ENCODE data around the gene PPP3CA. TPM values are rescaled to one million over a fixed set of nuclear protein-coding genes. Genes with fewer than 3 reads are reported as not detected.
"Not testable (repeated sequence)": the region's sequence is repeated elsewhere in the genome, so short reads cannot be mapped to it uniquely, and the experiment has no call there.

The PPP3CA gene
- total and polyA plus RNA-seq, 2 experiments from 2014 or later, result 27.0 to 45.2 TPM

DNA sequence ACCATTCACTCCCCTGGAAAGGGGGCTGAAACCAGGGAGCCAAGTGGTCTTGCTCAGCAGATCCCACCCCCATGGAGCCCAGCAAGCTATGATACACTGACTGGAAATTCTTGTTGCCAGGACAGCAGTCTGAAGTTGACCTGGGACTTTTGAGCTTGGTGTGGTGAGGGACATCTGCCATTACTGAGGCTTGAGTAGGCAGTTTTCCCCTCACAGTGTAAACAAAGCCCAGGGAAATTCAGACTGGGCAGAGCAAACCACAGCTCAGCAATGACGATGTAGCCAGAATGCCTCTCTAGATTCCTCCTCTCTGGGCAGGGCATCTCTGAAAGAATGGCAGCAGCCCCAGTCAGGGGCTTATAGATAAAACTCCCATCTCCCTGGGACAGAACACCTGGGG is 218.4 kb downstream of the PPP3CA start:
- H3K9me3 Mint-ChIP-seq; H3K4me2 ChIP-seq; H3K4me1 ChIP-seq (ENCODE audit: insufficient read depth); ATAC-seq; DNase-seq (ENCODE audit: low spot score); H3F3A ChIP-seq (replicated peaks; ENCODE audit: low read depth); H3K27me3 ChIP-seq (ENCODE audit: insufficient read depth); H3K27me3 Mint-ChIP-seq (ENCODE audit: insufficient read depth, low read depth, poor library complexity); H3K27ac Mint-ChIP-seq; H3K4me3 ChIP-seq; H2AFZ ChIP-seq; H4K20me1 ChIP-seq (replicated peaks; ENCODE audit: insufficient read depth); H3K36me3 Mint-ChIP-seq (ENCODE audit: low read depth); H3K36me3 ChIP-seq (ENCODE audit: insufficient read depth); H3K4me3 Mint-ChIP-seq; H3K9me2 ChIP-seq (ENCODE audit: insufficient read depth); H3K4me1 Mint-ChIP-seq; H3K27ac ChIP-seq (ENCODE audit: low read depth): not testable (repeated sequence)
- peaks cover 23% of the 10 kb centered on the region for H3K79me2 ChIP-seq (replicated peaks; ENCODE audit: insufficient read depth)

DNA sequence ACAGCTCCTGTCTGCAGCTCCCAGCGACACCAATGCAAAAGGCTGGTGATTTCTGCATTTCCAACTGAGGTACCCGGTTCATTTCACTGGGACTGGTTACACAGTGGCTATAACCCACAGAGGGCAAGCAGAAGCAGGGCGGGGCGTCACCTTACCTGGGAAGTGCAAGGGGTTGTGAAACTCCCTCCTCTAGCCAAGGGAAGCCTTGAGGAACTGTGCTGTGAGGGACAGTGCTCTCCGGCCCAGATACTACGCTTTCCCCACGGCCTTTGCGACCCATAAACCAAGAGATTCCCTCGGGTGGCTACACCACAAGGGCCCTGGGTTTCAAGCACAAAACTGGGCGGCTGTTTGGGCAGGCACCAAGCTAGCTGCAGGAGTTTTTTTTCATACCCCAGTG is 218.9 kb downstream of the PPP3CA start:
- H4K20me1 ChIP-seq (replicated peaks; ENCODE audit: insufficient read depth), result no peaks in the 10 kb centered on the region
- no peak for DNase-seq (ENCODE audit: low spot score)
- no peak overlapping the region for H3K4me3 ChIP-seq
- Mint-ChIP-seq H3K9me3 (no peaks in the 10 kb centered on the region; the same call in 2 of the 3 replicates), H3K27me3 (ENCODE audit: insufficient read depth, low read depth, poor library complexity) (no peaks in the 10 kb centered on the region), H3K27ac (no peak overlapping the region), H3K4me3 (no peak overlapping the region), H3K4me1 (peaks cover 5% of the 10 kb centered on the region), H3K36me3 (ENCODE audit: low read depth) (peaks cover 8% of the 10 kb centered on the region; the same call in 2 of the 3 replicates)
- H3K4me1 ChIP-seq (ENCODE audit: insufficient read depth), result no peaks in the 10 kb centered on the region
- H3K4me2 ChIP-seq, result no peak overlapping the region
- H3K36me3 ChIP-seq (ENCODE audit: insufficient read depth), result no peaks in the 10 kb centered on the region
- H2AFZ ChIP-seq, result no peak overlapping the region
- H3K9me2 ChIP-seq (ENCODE audit: insufficient read depth), result peaks cover 3% of the 10 kb centered on the region; the same call in 1 of the 2 replicates
- no peaks in the 10 kb centered on the region for H3K27me3 ChIP-seq (ENCODE audit: insufficient read depth)
- no peak for ATAC-seq
- no peak overlapping the region for H3K27ac ChIP-seq (ENCODE audit: low read depth)
- H3F3A ChIP-seq (replicated peaks; ENCODE audit: low read depth), result no peaks in the 10 kb centered on the region
- H3K79me2 ChIP-seq (replicated peaks; ENCODE audit: insufficient read depth), result peaks cover 19% of the 10 kb centered on the region; the same call in 1 of the 2 replicates
- TF ChIP-seq, protein P1, sequence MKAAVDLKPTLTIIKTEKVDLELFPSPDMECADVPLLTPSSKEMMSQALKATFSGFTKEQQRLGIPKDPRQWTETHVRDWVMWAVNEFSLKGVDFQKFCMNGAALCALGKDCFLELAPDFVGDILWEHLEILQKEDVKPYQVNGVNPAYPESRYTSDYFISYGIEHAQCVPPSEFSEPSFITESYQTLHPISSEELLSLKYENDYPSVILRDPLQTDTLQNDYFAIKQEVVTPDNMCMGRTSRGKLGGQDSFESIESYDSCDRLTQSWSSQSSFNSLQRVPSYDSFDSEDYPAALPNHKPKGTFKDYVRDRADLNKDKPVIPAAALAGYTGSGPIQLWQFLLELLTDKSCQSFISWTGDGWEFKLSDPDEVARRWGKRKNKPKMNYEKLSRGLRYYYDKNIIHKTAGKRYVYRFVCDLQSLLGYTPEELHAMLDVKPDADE (IDR thresholded peaks at IDR 0.05), result no peak
- no peak for TF ChIP-seq EZH2phosphoT487 (IDR thresholded peaks at IDR 0.05; ENCODE audit: unreplicated experiment)
- TF ChIP-seq, protein P2, sequence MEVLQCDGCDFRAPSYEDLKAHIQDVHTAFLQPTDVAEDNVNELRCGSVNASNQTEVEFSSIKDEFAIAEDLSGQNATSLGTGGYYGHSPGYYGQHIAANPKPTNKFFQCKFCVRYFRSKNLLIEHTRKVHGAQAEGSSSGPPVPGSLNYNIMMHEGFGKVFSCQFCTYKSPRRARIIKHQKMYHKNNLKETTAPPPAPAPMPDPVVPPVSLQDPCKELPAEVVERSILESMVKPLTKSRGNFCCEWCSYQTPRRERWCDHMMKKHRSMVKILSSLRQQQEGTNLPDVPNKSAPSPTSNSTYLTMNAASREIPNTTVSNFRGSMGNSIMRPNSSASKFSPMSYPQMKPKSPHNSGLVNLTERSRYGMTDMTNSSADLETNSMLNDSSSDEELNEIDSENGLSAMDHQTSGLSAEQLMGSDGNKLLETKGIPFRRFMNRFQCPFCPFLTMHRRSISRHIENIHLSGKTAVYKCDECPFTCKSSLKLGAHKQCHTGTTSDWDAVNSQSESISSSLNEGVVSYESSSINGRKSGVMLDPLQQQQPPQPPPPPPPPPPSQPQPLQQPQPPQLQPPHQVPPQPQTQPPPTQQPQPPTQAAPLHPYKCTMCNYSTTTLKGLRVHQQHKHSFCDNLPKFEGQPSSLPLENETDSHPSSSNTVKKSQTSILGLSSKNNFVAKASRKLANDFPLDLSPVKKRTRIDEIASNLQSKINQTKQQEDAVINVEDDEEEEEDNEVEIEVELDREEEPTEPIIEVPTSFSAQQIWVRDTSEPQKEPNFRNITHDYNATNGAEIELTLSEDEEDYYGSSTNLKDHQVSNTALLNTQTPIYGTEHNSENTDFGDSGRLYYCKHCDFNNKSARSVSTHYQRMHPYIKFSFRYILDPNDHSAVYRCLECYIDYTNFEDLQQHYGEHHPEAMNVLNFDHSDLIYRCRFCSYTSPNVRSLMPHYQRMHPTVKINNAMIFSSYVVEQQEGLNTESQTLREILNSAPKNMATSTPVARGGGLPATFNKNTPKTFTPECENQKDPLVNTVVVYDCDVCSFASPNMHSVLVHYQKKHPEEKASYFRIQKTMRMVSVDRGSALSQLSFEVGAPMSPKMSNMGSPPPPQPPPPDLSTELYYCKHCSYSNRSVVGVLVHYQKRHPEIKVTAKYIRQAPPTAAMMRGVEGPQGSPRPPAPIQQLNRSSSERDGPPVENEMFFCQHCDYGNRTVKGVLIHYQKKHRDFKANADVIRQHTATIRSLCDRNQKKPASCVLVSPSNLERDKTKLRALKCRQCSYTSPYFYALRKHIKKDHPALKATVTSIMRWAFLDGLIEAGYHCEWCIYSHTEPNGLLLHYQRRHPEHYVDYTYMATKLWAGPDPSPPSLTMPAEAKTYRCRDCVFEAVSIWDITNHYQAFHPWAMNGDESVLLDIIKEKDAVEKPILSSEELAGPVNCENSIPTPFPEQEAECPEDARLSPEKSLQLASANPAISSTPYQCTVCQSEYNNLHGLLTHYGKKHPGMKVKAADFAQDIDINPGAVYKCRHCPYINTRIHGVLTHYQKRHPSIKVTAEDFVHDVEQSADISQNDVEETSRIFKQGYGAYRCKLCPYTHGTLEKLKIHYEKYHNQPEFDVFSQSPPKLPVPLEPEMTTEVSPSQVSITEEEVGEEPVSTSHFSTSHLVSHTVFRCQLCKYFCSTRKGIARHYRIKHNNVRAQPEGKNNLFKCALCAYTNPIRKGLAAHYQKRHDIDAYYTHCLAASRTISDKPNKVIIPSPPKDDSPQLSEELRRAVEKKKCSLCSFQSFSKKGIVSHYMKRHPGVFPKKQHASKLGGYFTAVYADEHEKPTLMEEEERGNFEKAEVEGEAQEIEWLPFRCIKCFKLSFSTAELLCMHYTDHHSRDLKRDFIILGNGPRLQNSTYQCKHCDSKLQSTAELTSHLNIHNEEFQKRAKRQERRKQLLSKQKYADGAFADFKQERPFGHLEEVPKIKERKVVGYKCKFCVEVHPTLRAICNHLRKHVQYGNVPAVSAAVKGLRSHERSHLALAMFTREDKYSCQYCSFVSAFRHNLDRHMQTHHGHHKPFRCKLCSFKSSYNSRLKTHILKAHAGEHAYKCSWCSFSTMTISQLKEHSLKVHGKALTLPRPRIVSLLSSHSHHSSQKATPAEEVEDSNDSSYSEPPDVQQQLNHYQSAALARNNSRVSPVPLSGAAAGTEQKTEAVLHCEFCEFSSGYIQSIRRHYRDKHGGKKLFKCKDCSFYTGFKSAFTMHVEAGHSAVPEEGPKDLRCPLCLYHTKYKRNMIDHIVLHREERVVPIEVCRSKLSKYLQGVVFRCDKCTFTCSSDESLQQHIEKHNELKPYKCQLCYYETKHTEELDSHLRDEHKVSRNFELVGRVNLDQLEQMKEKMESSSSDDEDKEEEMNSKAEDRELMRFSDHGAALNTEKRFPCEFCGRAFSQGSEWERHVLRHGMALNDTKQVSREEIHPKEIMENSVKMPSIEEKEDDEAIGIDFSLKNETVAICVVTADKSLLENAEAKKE (CRISPR knock-in tag; IDR thresholded peaks at IDR 0.05), result no peak
- TF ChIP-seq ZNF331 (CRISPR knock-in tag; IDR thresholded peaks at IDR 0.05; ENCODE audit: low read depth), result no peak
- no peak for TF ChIP-seq ZNF114 (CRISPR knock-in tag; IDR thresholded peaks at IDR 0.05)
- TF ChIP-seq, protein P3, sequence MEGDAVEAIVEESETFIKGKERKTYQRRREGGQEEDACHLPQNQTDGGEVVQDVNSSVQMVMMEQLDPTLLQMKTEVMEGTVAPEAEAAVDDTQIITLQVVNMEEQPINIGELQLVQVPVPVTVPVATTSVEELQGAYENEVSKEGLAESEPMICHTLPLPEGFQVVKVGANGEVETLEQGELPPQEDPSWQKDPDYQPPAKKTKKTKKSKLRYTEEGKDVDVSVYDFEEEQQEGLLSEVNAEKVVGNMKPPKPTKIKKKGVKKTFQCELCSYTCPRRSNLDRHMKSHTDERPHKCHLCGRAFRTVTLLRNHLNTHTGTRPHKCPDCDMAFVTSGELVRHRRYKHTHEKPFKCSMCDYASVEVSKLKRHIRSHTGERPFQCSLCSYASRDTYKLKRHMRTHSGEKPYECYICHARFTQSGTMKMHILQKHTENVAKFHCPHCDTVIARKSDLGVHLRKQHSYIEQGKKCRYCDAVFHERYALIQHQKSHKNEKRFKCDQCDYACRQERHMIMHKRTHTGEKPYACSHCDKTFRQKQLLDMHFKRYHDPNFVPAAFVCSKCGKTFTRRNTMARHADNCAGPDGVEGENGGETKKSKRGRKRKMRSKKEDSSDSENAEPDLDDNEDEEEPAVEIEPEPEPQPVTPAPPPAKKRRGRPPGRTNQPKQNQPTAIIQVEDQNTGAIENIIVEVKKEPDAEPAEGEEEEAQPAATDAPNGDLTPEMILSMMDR (conservative IDR thresholded peaks at IDR 0.05; ENCODE audit: low read depth in 2 of 2), result no peak
- no peak for TF ChIP-seq CREB1 (CRISPR knock-in tag; IDR thresholded peaks at IDR 0.05; ENCODE audit: low read depth)
- TF ChIP-seq JUNB (IDR thresholded peaks at IDR 0.05; ENCODE audit: unreplicated experiment), result no peak
- TF ChIP-seq POLR2AphosphoS5 (IDR thresholded peaks at IDR 0.05; ENCODE audit: low read depth), result no peak
- TF ChIP-seq, protein P4, sequence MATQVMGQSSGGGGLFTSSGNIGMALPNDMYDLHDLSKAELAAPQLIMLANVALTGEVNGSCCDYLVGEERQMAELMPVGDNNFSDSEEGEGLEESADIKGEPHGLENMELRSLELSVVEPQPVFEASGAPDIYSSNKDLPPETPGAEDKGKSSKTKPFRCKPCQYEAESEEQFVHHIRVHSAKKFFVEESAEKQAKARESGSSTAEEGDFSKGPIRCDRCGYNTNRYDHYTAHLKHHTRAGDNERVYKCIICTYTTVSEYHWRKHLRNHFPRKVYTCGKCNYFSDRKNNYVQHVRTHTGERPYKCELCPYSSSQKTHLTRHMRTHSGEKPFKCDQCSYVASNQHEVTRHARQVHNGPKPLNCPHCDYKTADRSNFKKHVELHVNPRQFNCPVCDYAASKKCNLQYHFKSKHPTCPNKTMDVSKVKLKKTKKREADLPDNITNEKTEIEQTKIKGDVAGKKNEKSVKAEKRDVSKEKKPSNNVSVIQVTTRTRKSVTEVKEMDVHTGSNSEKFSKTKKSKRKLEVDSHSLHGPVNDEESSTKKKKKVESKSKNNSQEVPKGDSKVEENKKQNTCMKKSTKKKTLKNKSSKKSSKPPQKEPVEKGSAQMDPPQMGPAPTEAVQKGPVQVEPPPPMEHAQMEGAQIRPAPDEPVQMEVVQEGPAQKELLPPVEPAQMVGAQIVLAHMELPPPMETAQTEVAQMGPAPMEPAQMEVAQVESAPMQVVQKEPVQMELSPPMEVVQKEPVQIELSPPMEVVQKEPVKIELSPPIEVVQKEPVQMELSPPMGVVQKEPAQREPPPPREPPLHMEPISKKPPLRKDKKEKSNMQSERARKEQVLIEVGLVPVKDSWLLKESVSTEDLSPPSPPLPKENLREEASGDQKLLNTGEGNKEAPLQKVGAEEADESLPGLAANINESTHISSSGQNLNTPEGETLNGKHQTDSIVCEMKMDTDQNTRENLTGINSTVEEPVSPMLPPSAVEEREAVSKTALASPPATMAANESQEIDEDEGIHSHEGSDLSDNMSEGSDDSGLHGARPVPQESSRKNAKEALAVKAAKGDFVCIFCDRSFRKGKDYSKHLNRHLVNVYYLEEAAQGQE (IDR thresholded peaks at IDR 0.05; ENCODE audit: unreplicated experiment), result no peak
